Stomach (tissue), 9 donors: ENCODE results near the gene HOXA6. TPM values are rescaled to one million over a fixed set of nuclear protein-coding genes. Genes with fewer than 3 reads are reported as not detected.

Experiments used
- DNase-seq, 2 donors: peaks; one replicate each; pipeline versions ENCODE4 v3.0.0 to v3.0.0-alpha.2; 2013 to 2019
- H3K27ac ChIP-seq, 5 donors: fragments of 200-600 bp in 4 of 5; sonication (generic) in 4 of 5; one replicate each; pipeline ENCODE4 v1.5.1; 2013 to 2019; ENCODE audit warnings: mild to moderate bottlenecking in 1 of 5, moderate library complexity in 1 of 5
- H3K27me3 ChIP-seq, 3 donors: fragments of 200-600 bp; sonication (generic); one replicate each; pipeline ENCODE4 v1.5.1; 2017 to 2019; ENCODE audit warnings: mixed run types in 1 of 3
- H3K36me3 ChIP-seq, 4 donors: fragments of 200-600 bp; sonication (generic); 1 replicate in 3 of 4; 2 replicates in 1 of 4; pipeline ENCODE4 v1.5.1; 2016 to 2019
- H3K4me1 ChIP-seq, 4 donors: fragments of 200-600 bp; sonication (generic); one replicate each; pipeline ENCODE4 v1.5.1; 2016 to 2019
- H3K4me3 ChIP-seq, 4 donors: fragments of 200-600 bp; sonication (generic) in 3 of 4; one replicate each; pipeline ENCODE4 v1.5.1; 2016 to 2019; ENCODE audit warnings: mild to moderate bottlenecking in 1 of 4
- H3K9me3 ChIP-seq, 4 donors: fragments of 200-600 bp; sonication (generic); one replicate each; pipeline ENCODE4 v1.5.1; 2016 to 2019
- CTCF ChIP-seq, 7 experiments: fragments of 450-650 bp in 4 of 7; fragments of 200-600 bp in 3 of 7; sonication (generic) in 3 of 7; IDR thresholded peaks; one replicate each; pipeline ENCODE4 v1.5.1; 2016 to 2019; ENCODE audit warnings: antibody characterized with exemption in 7 of 7, control low read depth in 2 of 7, mild to moderate bottlenecking in 1 of 7
- EP300 ChIP-seq: sonication (generic); formaldehyde crosslinking; IDR thresholded peaks from one replicate; pipeline ENCODE4 v1.6.1; 2017; ENCODE audit warnings: antibody characterized with exemption
- POLR2A ChIP-seq, 4 donors: fragments of 450-650 bp; IDR thresholded peaks; one replicate each; pipeline ENCODE4 v1.6.1; 2016; ENCODE audit warnings: antibody characterized with exemption in 4 of 4, control low read depth in 2 of 4, mild to moderate bottlenecking in 1 of 4, moderate library complexity in 1 of 4
- POLR2AphosphoS5 ChIP-seq, 3 donors: sonication (generic); formaldehyde crosslinking; IDR thresholded peaks; one replicate each; pipeline ENCODE4 v1.6.1; 2016; ENCODE audit warnings: antibody characterized with exemption in 3 of 3
- WGBS, 5 donors: extraction: QIAGEN DNeasy Blood & Tissue Kit in 3 of 5; methylation state at CpG; one replicate each; pipeline versions ENCODE4 v1.1.5 to v1.1.7; 2013 to 2018; 5-methylcytosine and 5-hydroxymethylcytosine counted together
- intact Hi-C: fragments of 100-400 bp; cut with DNase I; formaldehyde crosslinking; loops from one replicate; pipeline ENCODE4 v1.15.1; 2023; ENCODE audit warnings: low total_unique reads
- polyA plus RNA-seq, 3 donors: library from polyadenylated mRNA; stranded (reverse); fragments of 200-250 nt; gene quantifications; one replicate each; pipeline ENCODE4 v1.2.3, GENCODE V29; 2013
- total RNA-seq, 5 donors: library from RNA; depleted of rRNA; stranded (reverse); fragments of >200 nt; gene quantifications; one replicate each; pipeline versions ENCODE4 v1.1.0 to v1.2.3, GENCODE V29; 2014 to 2016
- donor health status: healthy with polysubstance abuse.
- donor health status: Bipolar disorder and iron deficiency.
- donor health status: healthy.

The HOXA6 gene
- total and polyA plus RNA-seq, 8 donors: 0.81 to 12.7 (median 3.7) TPM; not detected in 5

- no peaks in the 10 kb centered on the region for H3K36me3 ChIP-seq
- 41 to 68% (median 64%) methylated on average over 6 of the region's 6 CpGs for whole genome bisulfite sequencing, 5 donors
- peaks cover 0 to 82% (median 41%) of the 10 kb centered on the region in 4 donors for H3K4me1 ChIP-seq
- H3K27ac ChIP-seq: peak overlapping the region in 4 of 5 donors; percentile 45 to 99 (median 95)
- no peak overlapping the region for H3K4me3 ChIP-seq
- DNase-seq: no peak
- H3K9me3 ChIP-seq: no peaks in the 10 kb centered on the region
- TF ChIP-seq EP300 (no peak), CTCF (IDR thresholded peaks at IDR 0.05) (no peak), POLR2AphosphoS5 (IDR thresholded peaks at IDR 0.05) (no peak), POLR2A (IDR thresholded peaks at IDR 0.05) (no peak)
- H3K27me3 ChIP-seq: peaks cover 0 to 96% (median 62%) of the 10 kb centered on the region in 3 donors
- intact Hi-C loops: no loop called here
Observed at GRCh38 chr7:27132978-27133377, 14.6 kb downstream of the HOXA6 start.

GRCh38 chr7:27132214-27132613, 15.4 kb downstream of the HOXA6 start:
- 69 to 85% (median 78%) methylated on average over 2 of the region's 2 CpGs for WGBS, 5 donors
- H3K4me1 ChIP-seq: peaks cover 0 to 82% (median 43%) of the 10 kb centered on the region in 4 donors

GRCh38 chr7:27131390-27131819, 16.2 kb downstream of the HOXA6 start:
- no peak for DNase-seq
- TF ChIP-seq EP300 (no peak), CTCF (IDR thresholded peaks at IDR 0.05) (no peak), POLR2A (IDR thresholded peaks at IDR 0.05) (no peak), POLR2AphosphoS5 (IDR thresholded peaks at IDR 0.05) (no peak)
- H3K9me3 ChIP-seq: no peaks in the 10 kb centered on the region
- H3K36me3 ChIP-seq: no peaks in the 10 kb centered on the region
- H3K27ac ChIP-seq: peak overlapping the region; percentile 81 to 99 (median 84)
- intact Hi-C loops: no loop called here
- peaks cover 0 to 83% (median 41%) of the 10 kb centered on the region in 4 donors for H3K4me1 ChIP-seq
- peaks cover 0 to 95% (median 54%) of the 10 kb centered on the region in 3 donors for H3K27me3 ChIP-seq
- peak overlapping the region; percentile 58 to 70 (median 68) for H3K4me3 ChIP-seq
- 44 to 55% (median 49%) methylated on average over 12 of the region's 12 CpGs for WGBS, 5 donors

More at GRCh38 chr7:27132214-27132613, 15.4 kb downstream of the HOXA6 start:
- Histone ChIP-seq H3K4me3 (no peak overlapping the region), H3K36me3 (no peaks in the 10 kb centered on the region), H3K9me3 (no peaks in the 10 kb centered on the region), H3K27ac (peak overlapping the region in 4 of 5 donors; percentile 45 to 99 (median 96)), H3K27me3 (peaks cover 0 to 95% (median 61%) of the 10 kb centered on the region in 3 donors)
- intact Hi-C loops: no loop called here
- DNase-seq: no peak
- TF ChIP-seq POLR2A (IDR thresholded peaks at IDR 0.05) (no peak), POLR2AphosphoS5 (IDR thresholded peaks at IDR 0.05) (no peak), EP300 (no peak), CTCF (IDR thresholded peaks at IDR 0.05) (no peak)

GRCh38 chr7:27130540-27131389, 16.8 kb downstream of the HOXA6 start, which contains the start of gene HOXA4:
TSS of gene HOXA4 (minus strand) at chr7:27130757. CDS start at chr7:27130733, 24 bp downstream.
- Histone ChIP-seq H3K4me1 (peaks cover 0 to 83% (median 38%) of the 10 kb centered on the region in 4 donors), H3K4me3 (peak within 1 kb of the TSS; percentile 58 to 70 (median 68)), H3K9me3 (no peaks in the 10 kb centered on the region), H3K27ac (peak within 1 kb of the TSS; percentile 81 to 99 (median 84)), H3K27me3 (peaks cover 0 to 95% (median 51%) of the 10 kb centered on the region in 3 donors), H3K36me3 (no peaks in the 10 kb centered on the region)
- peak; percentile 69 to 98 for DNase-seq
- 5 to 17% (median 12%) methylated on average over 39 to 67 of the region's 67 CpGs for WGBS, 5 donors
- TF ChIP-seq POLR2A (IDR thresholded peaks at IDR 0.05) (no peak), POLR2AphosphoS5 (IDR thresholded peaks at IDR 0.05) (peak; percentile 71 to 85 (median 82)), CTCF (IDR thresholded peaks at IDR 0.05) (no peak), EP300 (no peak)
- intact Hi-C loops: no loop called here
